ENCODE measurements around the gene GPHN. TPM values are rescaled to one million over a fixed set of nuclear protein-coding genes. Genes with fewer than 3 reads are reported as not detected.

Gene GPHN
- total RNA-seq, 1 experiment from 2014 or later, result 18.1 TPM

GRCh38 chr14:66965831-66966230 lies 457.9 kb downstream of the GPHN start (continued):
- TF ChIP-seq ZNF423 (CRISPR knock-in tag; IDR thresholded peaks at IDR 0.05) (no peak), ZNF416 (CRISPR knock-in tag; IDR thresholded peaks at IDR 0.05) (no peak), GRHL2 (CRISPR knock-in tag; IDR thresholded peaks at IDR 0.05; ENCODE audit: insufficient replicate concordance, severe bottlenecking) (no peak), ELF4 (CRISPR knock-in tag; IDR thresholded peaks at IDR 0.05; ENCODE audit: low read depth) (no peak), NFYB (CRISPR knock-in tag; conservative IDR thresholded peaks at IDR 0.05; ENCODE audit: low read depth) (no peak), ZNF121 (CRISPR knock-in tag; IDR thresholded peaks at IDR 0.05) (no peak), NR1H2 (CRISPR knock-in tag; IDR thresholded peaks at IDR 0.05) (no peak), ZBTB21 (CRISPR knock-in tag; IDR thresholded peaks at IDR 0.05; ENCODE audit: borderline replicate concordance) (no peak)

- no peak for ATAC-seq
- TF ChIP-seq FOXK1 (CRISPR knock-in tag; IDR thresholded peaks at IDR 0.05), result no peak
- TF ChIP-seq HMGA2 (CRISPR knock-in tag; IDR thresholded peaks at IDR 0.05), result peak; percentile 97
- TF ChIP-seq E2F5 (CRISPR knock-in tag; IDR thresholded peaks at IDR 0.05), result no peak
- TF ChIP-seq USF1 (CRISPR knock-in tag; IDR thresholded peaks at IDR 0.05), result no peak
- Mint-ChIP-seq H3K27me3 (ENCODE audit: low read depth) (no peaks in the 10 kb centered on the region), H3K4me1 (no peaks in the 10 kb centered on the region), H3K4me3 (no peak overlapping the region), H3K9me3 (no peaks in the 10 kb centered on the region), H3K27ac (no peak overlapping the region), H3K36me3 (no peaks in the 10 kb centered on the region)
- POLR2A ChIA-PET, result no interaction called here
- DNase-seq (ENCODE audit: low spot score), result no peak
- CTCF ChIA-PET, result no interaction called here
Observed at GRCh38 chr14:66972469-66972868, 464.5 kb downstream of the GPHN start.

GRCh38 chr14:66974397-66975025 lies 466.6 kb downstream of the GPHN start:
- DNase-seq (ENCODE audit: low spot score) (no peak), ATAC-seq (no peak)
- Mint-ChIP-seq H3K4me1 (no peaks in the 10 kb centered on the region), H3K4me3 (no peak overlapping the region), H3K27me3 (ENCODE audit: low read depth) (no peaks in the 10 kb centered on the region), H3K27ac (no peak overlapping the region), H3K9me3 (no peaks in the 10 kb centered on the region), H3K36me3 (no peaks in the 10 kb centered on the region)
- ChIA-PET POLR2A (no interaction called here), CTCF (no interaction called here)
- no peak for TF ChIP-seq IRF2 (CRISPR knock-in tag; IDR thresholded peaks at IDR 0.05; ENCODE audit: borderline replicate concordance, low read depth)
- no peak for TF ChIP-seq GRHL2 (CRISPR knock-in tag; IDR thresholded peaks at IDR 0.05; ENCODE audit: insufficient replicate concordance, severe bottlenecking)
- TF ChIP-seq JUN (CRISPR knock-in tag; IDR thresholded peaks at IDR 0.05), result no peak
- no peak for TF ChIP-seq SMAD3 (CRISPR knock-in tag; IDR thresholded peaks at IDR 0.05; ENCODE audit: borderline replicate concordance)
- no peak for TF ChIP-seq NFATC4 (CRISPR knock-in tag; IDR thresholded peaks at IDR 0.05)
- no peak for TF ChIP-seq RELA (CRISPR knock-in tag; IDR thresholded peaks at IDR 0.05; ENCODE audit: borderline replicate concordance)
- TF ChIP-seq RORB (CRISPR knock-in tag; IDR thresholded peaks at IDR 0.05), result no peak
- TF ChIP-seq TCF7 (CRISPR knock-in tag; IDR thresholded peaks at IDR 0.05; ENCODE audit: low read depth), result no peak
- TF ChIP-seq SOX15 (CRISPR knock-in tag; IDR thresholded peaks at IDR 0.05), result no peak
- no peak for TF ChIP-seq ZNF425 (CRISPR knock-in tag; conservative IDR thresholded peaks at IDR 0.05)
- no peak for TF ChIP-seq HMGXB4 (CRISPR knock-in tag; IDR thresholded peaks at IDR 0.05)
- no peak for TF ChIP-seq ZNF532 (CRISPR knock-in tag; IDR thresholded peaks at IDR 0.05; ENCODE audit: borderline replicate concordance)
- no peak for TF ChIP-seq TEAD4 (CRISPR knock-in tag; IDR thresholded peaks at IDR 0.05)
- no peak for TF ChIP-seq CDX4 (CRISPR knock-in tag; IDR thresholded peaks at IDR 0.05; ENCODE audit: borderline replicate concordance)
